GF-D8 (cell line): ENCODE results near the gene MAP3K20.
"Not testable (repeated sequence)": the region's sequence is repeated elsewhere in the genome, so short reads cannot be mapped to it uniquely, and the experiment has no call there.

Source experiments
- DNase-seq: peaks from one replicate; lab custom pipeline; 2025; lab: John Stamatoyannopoulos, UW

The MAP3K20 gene

GRCh38 chr2:173281898-173282297 is 206.3 kb downstream of the MAP3K20 start:
- not testable (repeated sequence) for DNase-seq

GRCh38 chr2:173282795-173283545 is 207.3 kb downstream of the MAP3K20 start:
- DNase-seq: no peak

DNA sequence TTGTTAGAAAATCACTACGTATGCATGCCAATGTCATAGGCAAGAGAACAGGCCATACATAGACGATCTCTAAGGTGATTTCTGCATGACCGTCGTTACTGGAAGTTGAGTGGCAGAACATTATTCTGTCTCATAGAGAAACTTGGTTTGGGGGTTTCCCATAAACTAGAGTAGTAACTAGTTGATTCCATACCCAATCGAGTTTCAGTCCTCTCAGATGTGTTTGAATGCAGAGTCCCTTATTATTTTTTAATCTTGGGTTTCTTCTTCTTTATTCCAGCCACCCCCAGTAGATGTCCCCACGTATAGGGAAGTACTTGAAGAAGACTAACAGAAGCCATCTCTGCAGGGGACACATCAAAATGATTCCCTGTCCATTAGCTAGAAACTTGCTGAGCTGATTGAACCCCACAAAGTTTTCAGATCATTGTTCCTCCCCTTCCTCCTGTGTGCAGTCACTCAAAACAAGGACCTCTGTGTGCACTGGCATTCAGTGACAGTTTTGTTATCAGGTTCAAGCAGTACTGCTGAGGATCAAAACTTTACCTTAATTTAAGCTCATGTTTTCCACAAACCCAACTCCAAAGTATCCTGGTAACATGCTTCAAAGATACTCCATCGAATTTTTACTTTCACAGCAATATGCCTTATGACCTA is 210.6 kb downstream of the MAP3K20 start:
- DNase-seq: no peak

GRCh38 chr2:173287594-173287993 is 211.9 kb downstream of the MAP3K20 start:
- no peak for DNase-seq

DNA sequence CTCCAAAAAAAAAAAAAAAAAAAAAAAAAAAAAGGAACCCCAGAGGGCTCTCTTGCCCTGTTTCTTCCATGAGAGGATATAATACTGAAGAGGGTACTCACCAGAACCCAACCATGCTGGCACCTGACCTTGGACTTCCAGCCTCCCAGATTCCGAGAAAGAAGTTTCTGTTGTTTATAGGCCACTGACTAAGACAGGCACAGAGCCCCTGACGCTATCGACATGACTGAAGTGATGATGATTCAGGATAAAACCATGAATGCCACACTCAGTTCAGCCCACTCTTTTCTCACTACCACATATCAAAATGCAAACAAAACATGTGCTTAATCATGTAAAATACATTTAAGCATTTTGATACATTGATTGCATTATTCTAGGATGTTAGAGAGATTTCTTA is 212.9 kb downstream of the MAP3K20 start:
- DNase-seq: no peak

GRCh38 chr2:173290046-173290445 is 214.4 kb downstream of the MAP3K20 start:
- DNase-seq: no peak

GRCh38 chr2:173290518-173290917 is 214.9 kb downstream of the MAP3K20 start:
- no peak for DNase-seq

GRCh38 chr2:173291412-173291811 is 215.8 kb downstream of the MAP3K20 start:
- no peak for DNase-seq

DNA sequence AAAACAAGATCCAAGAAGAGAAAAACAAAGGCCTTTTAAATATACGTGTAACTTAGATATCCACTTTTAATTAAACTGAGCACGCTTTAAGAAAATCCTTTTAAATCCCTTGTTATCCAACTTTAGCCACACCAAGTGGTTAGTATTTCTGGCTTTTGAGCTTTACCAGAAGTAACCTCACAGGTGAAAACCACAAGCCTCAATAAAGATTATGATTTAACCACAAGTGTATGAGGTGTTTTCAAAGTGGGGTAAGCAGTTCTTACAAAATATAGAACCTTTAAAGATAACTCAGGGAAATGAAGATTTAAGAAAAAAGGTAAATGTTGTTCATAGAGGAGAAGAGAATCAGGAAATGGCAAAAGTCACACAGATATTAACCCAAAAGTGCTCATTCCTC is 220.6 kb downstream of the MAP3K20 start:
- DNase-seq: no peak

DNA sequence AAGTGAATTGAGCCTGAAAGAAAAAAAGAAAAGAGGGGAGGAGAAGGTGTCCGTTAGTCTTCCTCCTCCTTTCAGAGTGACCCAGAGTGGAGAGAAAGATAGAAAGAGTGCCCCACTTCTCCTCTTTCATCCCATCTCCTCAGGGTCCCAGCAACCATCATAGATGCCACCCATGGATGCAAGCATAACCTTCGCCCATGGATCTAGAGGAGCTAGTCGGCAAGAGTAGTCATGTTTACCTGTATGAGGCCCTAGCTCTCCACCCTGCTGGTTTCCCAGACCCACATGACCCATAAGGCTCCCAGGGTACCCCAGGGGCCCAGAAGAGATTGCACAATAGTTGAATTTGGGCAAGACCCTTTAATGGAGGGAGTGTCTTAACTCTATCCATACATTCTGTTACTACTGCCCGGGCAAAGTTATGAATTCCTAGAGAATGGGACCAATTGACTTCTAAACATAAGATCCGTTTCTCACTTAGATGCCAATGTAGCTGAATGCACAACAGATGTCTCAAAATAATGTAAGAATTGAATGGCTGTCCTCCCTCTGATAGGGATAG is 223.0 kb downstream of the MAP3K20 start:
- DNase-seq: no peak

DNA sequence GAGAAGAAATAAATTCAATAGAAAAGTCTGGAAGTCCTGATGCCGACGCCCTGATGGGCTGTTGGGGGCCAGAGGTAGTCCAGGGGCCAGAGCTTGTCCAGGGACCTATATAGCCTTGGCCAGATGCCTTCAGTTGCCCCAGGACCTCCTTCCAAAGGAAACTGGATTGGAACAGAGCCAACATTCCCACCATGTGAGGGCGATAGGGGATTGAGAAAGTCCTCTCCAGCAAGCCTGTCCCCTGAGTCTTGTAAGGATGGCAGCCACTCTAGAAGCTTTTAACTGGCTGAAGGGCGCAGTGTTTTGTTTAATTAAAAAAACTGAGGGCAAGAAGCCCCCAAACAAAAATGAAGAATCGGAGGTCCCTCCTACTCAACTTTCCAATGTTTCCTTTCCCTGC is 224.1 kb downstream of the MAP3K20 start:
- no peak for DNase-seq

GRCh38 chr2:173300458-173300857 is 224.8 kb downstream of the MAP3K20 start:
- no peak for DNase-seq

GRCh38 chr2:173301549-173301948 is 225.9 kb downstream of the MAP3K20 start:
- DNase-seq: not testable (repeated sequence)

DNA sequence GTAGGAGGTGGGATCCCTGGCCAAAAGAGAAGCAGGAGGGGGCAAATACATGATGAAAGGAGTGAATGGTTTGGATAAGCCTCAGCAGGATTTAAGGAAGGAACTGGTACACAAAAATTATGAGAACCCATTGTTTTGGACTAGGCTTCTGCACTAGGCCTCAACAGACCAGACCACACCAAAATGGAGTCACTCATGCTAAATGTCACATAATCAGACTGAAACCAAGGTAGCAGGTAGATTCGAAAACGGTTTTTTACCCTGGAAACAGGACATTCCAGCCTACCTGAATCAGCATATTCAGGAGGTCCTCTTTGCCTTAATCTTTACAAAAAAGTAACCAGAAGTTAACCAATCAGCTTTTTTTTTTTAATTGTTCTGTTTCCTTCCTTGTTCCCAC is 229.7 kb downstream of the MAP3K20 start:
- DNase-seq: no peak

GRCh38 chr2:173307293-173307692 is 231.6 kb downstream of the MAP3K20 start:
- DNase-seq: no peak

- not testable (repeated sequence) for DNase-seq
Observed at GRCh38 chr2:173309370-173309769, 233.7 kb downstream of the MAP3K20 start.

DNA sequence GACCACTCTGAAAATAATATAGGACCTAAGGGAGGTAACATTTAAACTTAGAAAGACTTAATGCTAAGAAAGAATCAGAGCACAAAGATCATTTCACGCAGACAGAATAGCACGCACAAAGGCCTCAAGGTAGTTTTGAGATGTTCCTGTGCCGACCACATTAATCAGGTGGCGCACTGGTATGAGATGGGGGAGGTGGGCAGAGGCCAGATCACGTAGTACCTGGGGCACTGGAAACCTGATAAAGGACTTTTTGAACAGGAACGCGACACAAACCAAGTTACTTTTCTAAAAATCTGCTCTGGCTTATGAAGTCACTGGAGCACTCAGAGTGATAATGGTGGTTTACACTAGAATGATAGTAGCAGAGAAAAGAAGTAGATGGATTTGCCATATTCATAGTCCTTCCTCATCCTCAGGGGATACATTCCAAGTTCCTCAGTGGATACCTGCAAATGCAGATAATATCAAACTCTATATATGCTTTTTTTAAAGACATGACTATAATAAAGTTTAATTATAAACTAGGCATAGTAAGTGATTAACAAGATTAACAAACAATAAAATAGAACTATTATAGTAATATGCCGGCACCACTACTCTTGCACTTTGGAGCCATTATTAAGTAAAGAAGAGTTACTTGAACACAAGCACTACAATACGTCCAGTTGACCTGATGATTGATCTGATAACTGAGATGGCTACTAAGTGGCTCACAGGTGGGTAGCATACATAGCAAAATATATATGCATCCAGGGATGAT is 236.4 kb downstream of the MAP3K20 start:
- DNase-seq: no peak
